HG03460 (cell line): ENCODE data around the gene APBA1.

ENCODE experiments used
- ATAC-seq: cut with Tn5 transposase; IDR thresholded peaks from one replicate; pipeline ENCODE4 v1.9.1; 2021; ENCODE audit not compliant: unreplicated experiment

The APBA1 gene

GRCh38 chr9:69671879-69672595 is at the start of gene APBA1:
Gene APBA1 (minus strand): TSS chr9:69672371.
- ATAC-seq = peak; percentile 52

GRCh38 chr9:69719983-69720382 is 47.8 kb upstream of the APBA1 start:
- no peak for ATAC-seq

- ATAC-seq = no peak
These were observed 47.2 kb upstream of the APBA1 start for GRCh38 chr9:69719367-69719766.

- no peak for ATAC-seq
These were observed 46.0 kb upstream of the APBA1 start for GRCh38 chr9:69718218-69718617.

GRCh38 chr9:69715825-69716224 is 43.7 kb upstream of the APBA1 start:
- ATAC-seq = no peak

- no peak for ATAC-seq
These were observed 42.9 kb upstream of the APBA1 start for GRCh38 chr9:69715096-69715495.

GRCh38 chr9:69697475-69697874 is 25.3 kb upstream of the APBA1 start:
- no peak for ATAC-seq

GRCh38 chr9:69696802-69697201 is 24.6 kb upstream of the APBA1 start:
- ATAC-seq = no peak

- ATAC-seq = no peak
These were observed 17.9 kb upstream of the APBA1 start for GRCh38 chr9:69689991-69690538.

- ATAC-seq = no peak
These were observed 11.8 kb upstream of the APBA1 start for GRCh38 chr9:69683927-69684326.

- no peak for ATAC-seq
These were observed 6.8 kb upstream of the APBA1 start for GRCh38 chr9:69678843-69679538.

GRCh38 chr9:69677931-69678330 is 5.8 kb upstream of the APBA1 start:
- ATAC-seq = no peak

GRCh38 chr9:69675563-69675962 is 3.4 kb upstream of the APBA1 start:
- no peak for ATAC-seq

- ATAC-seq = no peak
These were observed 2.7 kb upstream of the APBA1 start for GRCh38 chr9:69674716-69675438.

GRCh38 chr9:69674112-69674685 is 2.0 kb upstream of the APBA1 start:
- no peak for ATAC-seq

- no peak for ATAC-seq
These were observed 1.1 kb upstream of the APBA1 start for GRCh38 chr9:69673311-69673640.

GRCh38 chr9:69672596-69673310 is 582 bp upstream of the APBA1 start:
- ATAC-seq = peak; percentile 92

- ATAC-seq = no peak
These were observed 776 bp downstream of the APBA1 start for GRCh38 chr9:69671311-69671878.

GRCh38 chr9:69667306-69667705 is 4.9 kb downstream of the APBA1 start:
- no peak for ATAC-seq

GRCh38 chr9:69660304-69660703 is 11.9 kb downstream of the APBA1 start:
- no peak for ATAC-seq
